Stomach smooth muscle (tissue), 2 donors: Measurements from ENCODE around the gene PSMB7.

ENCODE experiments used
- H3K27ac ChIP-seq: one replicate; pipeline ENCODE4 v1.7.0; 2013; ENCODE audit warnings: mild to moderate bottlenecking, low read length, inconsistent platforms
- H3K27me3 ChIP-seq, 2 donors: one replicate each; pipeline ENCODE4 v1.7.0; 2013; ENCODE audit warnings: low read length in 2 of 2; ENCODE audit not compliant: insufficient read depth in 2 of 2, control insufficient read depth in 1 of 2
- H3K36me3 ChIP-seq, 2 donors: one replicate each; pipeline ENCODE4 v1.7.0; 2013; ENCODE audit warnings: low read length in 2 of 2; ENCODE audit not compliant: control insufficient read depth in 2 of 2, insufficient read depth in 2 of 2
- H3K4me1 ChIP-seq: one replicate; pipeline ENCODE4 v1.7.0; 2013; ENCODE audit warnings: low read length; ENCODE audit not compliant: control insufficient read depth, insufficient read depth
- H3K4me3 ChIP-seq, 2 donors: one replicate each; pipeline ENCODE4 v1.7.0; 2013; ENCODE audit warnings: low read length in 2 of 2
- H3K9ac ChIP-seq, 2 donors: one replicate each; pipeline ENCODE4 v1.7.0; 2013; ENCODE audit warnings: low read length in 2 of 2, mild to moderate bottlenecking in 1 of 2
- H3K9me3 ChIP-seq, 2 donors: one replicate each; pipeline ENCODE4 v1.7.0; 2013; ENCODE audit warnings: low read length in 2 of 2; ENCODE audit not compliant: control insufficient read depth in 2 of 2
- donor health status: healthy.
- donor health status: Pancreatic carcinoma.

PSMB7 gene

DNA sequence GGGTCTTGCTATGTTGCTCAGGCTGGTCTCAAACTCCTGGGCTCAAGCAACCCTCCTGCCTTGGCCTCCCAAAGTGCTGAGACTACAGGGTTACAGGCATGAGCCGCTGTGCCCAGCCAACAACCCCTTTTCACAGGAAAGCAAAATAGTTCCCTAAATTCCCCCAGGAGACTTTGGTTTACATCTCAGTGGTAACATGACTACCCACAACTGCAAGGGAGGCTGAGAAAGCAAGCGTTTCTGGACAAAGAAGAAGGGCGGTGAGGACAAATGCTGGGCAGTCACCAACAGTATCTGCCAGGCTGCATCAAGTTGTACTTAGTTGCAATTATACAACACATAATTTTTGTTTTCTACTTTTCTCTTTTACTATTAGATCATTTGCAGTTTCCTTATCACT is 27.6 kb upstream of the PSMB7 start:
- Histone ChIP-seq H3K9me3 (peaks cover 0 to 12% of the 10 kb centered on the region in 2 donors), H3K27ac (no peak overlapping the region), H3K27me3 (peaks cover 0 to 4% of the 10 kb centered on the region in 2 donors), H3K9ac (no peak overlapping the region), H3K4me3 (no peak overlapping the region), H3K4me1 (no peaks in the 10 kb centered on the region), H3K36me3 (no peaks in the 10 kb centered on the region)

GRCh38 chr9:124442379-124442778 is 27.1 kb upstream of the PSMB7 start:
- Histone ChIP-seq H3K9me3 (peaks cover 0 to 12% of the 10 kb centered on the region in 2 donors), H3K9ac (no peak overlapping the region), H3K27ac (no peak overlapping the region), H3K4me3 (no peak overlapping the region), H3K36me3 (no peaks in the 10 kb centered on the region), H3K4me1 (no peaks in the 10 kb centered on the region), H3K27me3 (peaks cover 0 to 4% of the 10 kb centered on the region in 2 donors)

DNA sequence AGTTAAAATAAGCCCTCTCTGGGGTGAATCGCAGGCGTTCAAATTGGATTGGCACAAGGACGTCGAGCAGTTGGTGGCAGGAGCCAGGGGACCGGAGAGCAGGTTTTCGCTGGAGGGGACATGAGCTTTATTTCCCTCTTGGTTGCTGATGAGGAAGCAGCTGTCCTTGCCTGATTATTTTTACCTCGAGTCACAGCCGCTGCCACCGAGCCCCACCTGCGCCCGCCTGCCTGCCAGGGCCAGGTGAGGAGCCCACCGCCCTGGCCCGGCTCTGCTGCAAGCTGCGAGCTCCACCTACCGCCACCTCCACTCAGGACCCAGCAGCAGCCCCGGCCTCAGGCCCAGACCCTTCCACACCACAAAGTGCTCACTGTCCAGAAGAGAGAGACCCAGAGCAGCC is 26.0 kb upstream of the PSMB7 start:
- H3K9ac ChIP-seq, result no peak overlapping the region
- no peak overlapping the region for H3K4me3 ChIP-seq
- H3K27me3 ChIP-seq, result peaks cover 0 to 4% of the 10 kb centered on the region in 2 donors
- peaks cover 0 to 12% of the 10 kb centered on the region in 2 donors for H3K9me3 ChIP-seq
- H3K4me1 ChIP-seq, result no peaks in the 10 kb centered on the region
- no peaks in the 10 kb centered on the region for H3K36me3 ChIP-seq
- no peak overlapping the region for H3K27ac ChIP-seq

- no peaks in the 10 kb centered on the region for H3K36me3 ChIP-seq
- no peak overlapping the region for H3K27ac ChIP-seq
- no peaks in the 10 kb centered on the region for H3K4me1 ChIP-seq
- no peak overlapping the region for H3K4me3 ChIP-seq
- no peak overlapping the region for H3K9ac ChIP-seq
- H3K9me3 ChIP-seq, result peaks cover 0 to 12% of the 10 kb centered on the region in 2 donors
- H3K27me3 ChIP-seq, result peaks cover 0 to 4% of the 10 kb centered on the region in 2 donors
Observed at GRCh38 chr9:124440786-124441185, 25.5 kb upstream of the PSMB7 start.

GRCh38 chr9:124439686-124440243 is 24.5 kb upstream of the PSMB7 start:
- peaks cover 0 to 12% of the 10 kb centered on the region in 2 donors for H3K9me3 ChIP-seq
- H3K36me3 ChIP-seq, result no peaks in the 10 kb centered on the region
- H3K9ac ChIP-seq, result no peak overlapping the region
- no peaks in the 10 kb centered on the region for H3K4me1 ChIP-seq
- H3K27ac ChIP-seq, result no peak overlapping the region
- H3K4me3 ChIP-seq, result no peak overlapping the region
- peaks cover 0 to 2% of the 10 kb centered on the region in 2 donors for H3K27me3 ChIP-seq

DNA sequence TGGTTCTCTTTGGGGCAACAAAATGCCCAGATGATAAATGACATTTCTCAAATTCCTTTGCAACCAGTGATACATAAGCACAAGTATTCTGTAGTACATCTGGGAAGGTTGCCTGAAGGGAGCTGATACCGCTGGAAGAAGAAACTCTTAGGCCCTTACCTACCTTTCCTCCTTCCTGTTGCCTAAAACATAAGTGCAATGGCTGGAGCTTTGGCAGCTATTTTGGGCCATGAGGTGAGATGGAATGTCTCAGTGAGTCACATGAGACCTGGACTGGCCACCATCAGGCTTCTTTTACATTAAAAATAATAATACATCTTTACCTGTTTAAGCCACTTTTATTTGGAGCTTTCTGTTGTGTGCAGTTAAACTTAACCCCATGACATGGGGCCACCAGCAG is 23.8 kb upstream of the PSMB7 start:
- Histone ChIP-seq H3K4me3 (no peak overlapping the region), H3K27me3 (peaks cover 0 to 2% of the 10 kb centered on the region in 2 donors), H3K4me1 (no peaks in the 10 kb centered on the region), H3K27ac (no peak overlapping the region), H3K9ac (no peak overlapping the region), H3K9me3 (peaks cover 0 to 12% of the 10 kb centered on the region in 2 donors), H3K36me3 (no peaks in the 10 kb centered on the region)

GRCh38 chr9:124438091-124438490 is 22.8 kb upstream of the PSMB7 start:
- H3K4me1 ChIP-seq, result no peaks in the 10 kb centered on the region
- peaks cover 0 to 12% of the 10 kb centered on the region in 2 donors for H3K9me3 ChIP-seq
- no peak overlapping the region for H3K4me3 ChIP-seq
- H3K36me3 ChIP-seq, result no peaks in the 10 kb centered on the region
- peaks cover 0 to 2% of the 10 kb centered on the region in 2 donors for H3K27me3 ChIP-seq
- H3K27ac ChIP-seq, result no peak overlapping the region
- H3K9ac ChIP-seq, result no peak overlapping the region

DNA sequence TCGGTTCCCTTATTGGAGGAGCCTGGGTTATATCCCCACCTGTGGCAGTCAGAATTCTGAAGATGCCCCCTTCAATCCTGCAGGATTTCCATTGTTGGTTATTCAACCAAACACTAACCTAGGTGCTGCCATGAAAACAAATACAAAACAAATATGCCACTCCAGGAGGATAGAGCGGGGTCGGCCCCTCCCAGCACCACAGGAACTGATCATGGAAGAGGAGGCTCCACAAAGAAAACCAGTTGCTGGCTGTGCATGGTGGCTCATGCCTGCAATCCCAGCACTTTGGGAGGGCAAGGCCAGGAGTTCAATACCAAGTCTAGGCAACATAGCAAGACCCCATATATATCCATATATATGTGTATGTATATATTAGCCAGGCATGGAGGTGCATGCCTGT is 21.8 kb upstream of the PSMB7 start:
- H3K36me3 ChIP-seq, result no peaks in the 10 kb centered on the region
- H3K4me1 ChIP-seq, result no peaks in the 10 kb centered on the region
- no peak overlapping the region for H3K4me3 ChIP-seq
- peaks cover 0 to under 1% of the 10 kb centered on the region in 2 donors for H3K27me3 ChIP-seq
- H3K9ac ChIP-seq, result no peak overlapping the region
- H3K27ac ChIP-seq, result no peak overlapping the region
- peaks cover 0 to 7% of the 10 kb centered on the region in 2 donors for H3K9me3 ChIP-seq

DNA sequence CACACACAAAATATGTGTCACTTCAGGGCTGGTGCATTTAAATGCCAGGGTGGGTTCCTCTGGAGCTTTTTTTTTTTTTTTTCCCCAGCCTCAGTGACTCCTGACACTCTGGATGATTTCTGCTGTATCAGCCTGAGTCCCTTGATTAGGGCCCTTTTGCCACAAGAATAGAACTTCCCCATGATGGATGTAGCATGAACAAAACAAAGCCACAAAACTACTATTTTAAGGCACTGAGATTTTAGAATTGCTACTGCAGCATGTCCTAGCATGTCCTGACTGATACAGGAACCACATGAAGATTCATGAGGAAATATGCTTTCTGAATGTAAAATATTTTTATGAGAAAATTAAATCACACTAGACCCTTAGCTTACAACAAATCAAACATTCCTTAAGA is 21.1 kb upstream of the PSMB7 start:
- Histone ChIP-seq H3K36me3 (no peaks in the 10 kb centered on the region), H3K27me3 (no peaks in the 10 kb centered on the region), H3K4me3 (no peak overlapping the region), H3K27ac (no peak overlapping the region), H3K9me3 (peaks cover 0 to 6% of the 10 kb centered on the region in 2 donors), H3K9ac (no peak overlapping the region), H3K4me1 (no peaks in the 10 kb centered on the region)

- Histone ChIP-seq H3K27ac (no peak overlapping the region), H3K9me3 (no peaks in the 10 kb centered on the region), H3K27me3 (no peaks in the 10 kb centered on the region), H3K4me1 (no peaks in the 10 kb centered on the region), H3K36me3 (no peaks in the 10 kb centered on the region), H3K9ac (no peak overlapping the region), H3K4me3 (no peak overlapping the region)
Observed at GRCh38 chr9:124429530-124429867, 14.3 kb upstream of the PSMB7 start.

GRCh38 chr9:124428751-124429529 is 13.7 kb upstream of the PSMB7 start:
- Histone ChIP-seq H3K4me1 (no peaks in the 10 kb centered on the region), H3K9me3 (no peaks in the 10 kb centered on the region), H3K4me3 (no peak overlapping the region), H3K27ac (no peak overlapping the region), H3K9ac (no peak overlapping the region), H3K36me3 (no peaks in the 10 kb centered on the region), H3K27me3 (no peaks in the 10 kb centered on the region)
